OCI-LY7 (cell line): ENCODE measurements around the gene ZNF527. TPM values are rescaled to one million over a fixed set of nuclear protein-coding genes. Genes with fewer than 3 reads are reported as not detected.

Source experiments
- Bru-seq: library from RNA; stranded (reverse); fragments of 400-500 nt; gene quantifications from one replicate; lab custom pipeline; 2021; lab: Mats Ljungman, UMichigan
- BruChase-seq, 2 experiments: library from RNA; stranded (reverse); fragments of 400-500 nt; gene quantifications; one replicate each; lab custom pipeline; 2021; lab: Mats Ljungman, UMichigan
- BruUV-seq: library from RNA; stranded (reverse); fragments of 400-500 nt; replicated peaks from 2 replicates; lab custom pipeline; 2021; lab: Mats Ljungman, UMichigan
- CTCF ChIA-PET: fragments of 300-600 bp; sonication (Branson Sonifier 250); formaldehyde crosslinking; loops from one replicate; lab custom pipeline; 2022; ENCODE audit warnings: antibody characterized with exemption; ENCODE audit not compliant: unreplicated experiment; lab: Charles Lee
- POLR2A ChIA-PET: fragments of 300-600 bp; sonication (Branson Sonifier 250); formaldehyde crosslinking; loops from one replicate; lab custom pipeline; 2022; ENCODE audit warnings: antibody characterized with exemption; lab: Charles Lee
- DNase-seq: peaks from one replicate; pipeline ENCODE4 v3.0.0-alpha.2; 2015; ENCODE audit warnings: low spot score
- H2AFZ ChIP-seq: fragments of 200-600 bp; sonication (generic), shearing (Covaris generic); 2 replicates; pipeline ENCODE4 v1.6.1; 2014; ENCODE audit warnings: mild to moderate bottlenecking, antibody characterized with exemption, low read length, moderate library complexity
- H3K27ac ChIP-seq: fragments of 200-600 bp; sonication (generic); 2 replicates; pipeline ENCODE4 v1.5.1; 2014; ENCODE audit warnings: mixed run types, low read depth, mild to moderate bottlenecking, moderate library complexity, low read length, inconsistent platforms; ENCODE audit not compliant: poor library complexity, severe bottlenecking
- H3K36me3 ChIP-seq: fragments of 200-600 bp; sonication (generic); 2 replicates; pipeline ENCODE4 v1.6.1; 2014; ENCODE audit warnings: mild to moderate bottlenecking, antibody characterized with exemption, low read length, moderate library complexity, mixed read lengths; ENCODE audit not compliant: insufficient read depth
- H3K4me1 ChIP-seq: fragments of 200-600 bp; sonication (generic); 2 replicates; pipeline ENCODE4 v1.5.1; 2014; ENCODE audit warnings: mild to moderate bottlenecking, low read length; ENCODE audit not compliant: insufficient read depth, poor library complexity, severe bottlenecking
- H3K4me2 ChIP-seq: fragments of 200-600 bp; sonication (generic); 2 replicates; pipeline ENCODE4 v1.6.1; 2014; ENCODE audit warnings: mild to moderate bottlenecking, low read length
- H3K4me3 ChIP-seq: fragments of 200-600 bp; sonication (generic); 2 replicates; pipeline ENCODE4 v1.5.1; 2014; ENCODE audit warnings: mild to moderate bottlenecking, low read depth, low read length; ENCODE audit not compliant: poor library complexity, severe bottlenecking
- H3K79me2 ChIP-seq: fragments of 200-600 bp; sonication (generic); 2 replicates; pipeline ENCODE4 v1.6.1; 2016; ENCODE audit warnings: low read depth, mild to moderate bottlenecking, low read length, moderate library complexity, mixed read lengths; ENCODE audit not compliant: insufficient read depth
- H3K9me2 ChIP-seq: fragments of 200-600 bp; sonication (generic); 2 replicates; pipeline ENCODE4 v1.6.1; 2016; ENCODE audit warnings: mild to moderate bottlenecking, low read length, mixed read lengths; ENCODE audit not compliant: insufficient read depth
- H3K9me3 ChIP-seq: fragments of 200-600 bp; sonication (generic); 2 replicates; pipeline ENCODE4 v1.6.1; 2014; ENCODE audit warnings: mild to moderate bottlenecking, mixed run types, low read length, mixed read lengths
- H4K20me1 ChIP-seq: fragments of 200-600 bp; sonication (generic); 2 replicates; pipeline ENCODE4 v1.6.1; 2014; ENCODE audit warnings: mild to moderate bottlenecking, antibody characterized with exemption, low read length, moderate library complexity, mixed read lengths; ENCODE audit not compliant: insufficient read depth
- EZH2phosphoT487 ChIP-seq: fragments of 200-600 bp; sonication (generic); IDR thresholded peaks from 2 replicates; pipeline ENCODE4 v1.6.1; 2018; ENCODE audit warnings: low read depth, borderline replicate concordance, mild to moderate bottlenecking, mixed run types, antibody characterized with exemption, low read length, moderate library complexity, mixed read lengths
- intact Hi-C: fragments of 100-400 bp; cut with micrococcal nuclease; formaldehyde crosslinking; loops from one replicate; pipeline ENCODE4 v1.10.0; 2022; ENCODE audit not compliant: unreplicated experiment
- long read RNA-seq: library from polyadenylated mRNA; stranded (forward); transcript quantifications from one replicate; pipeline ENCODE4 v2.0.0, GENCODE V29; 2022
- total RNA-seq, 2 experiments: library from RNA; depleted of rRNA in 1 of 2; stranded (reverse); fragments of >200 nt in 1 of 2; shearing (Covaris generic) in 1 of 2; gene quantifications; 2 replicates each; pipeline ENCODE4 v1.2.3, GENCODE V29; 2014 to 2022
- TF ChIP-seq, protein P1 (sequence below): fragments of 200-600 bp; sonication (generic); conservative IDR thresholded peaks from 2 replicates; pipeline ENCODE4 v1.5.1; 2014; ENCODE audit warnings: mild to moderate bottlenecking, antibody characterized with exemption, low read length, moderate library complexity, mixed read lengths

ZNF527 gene
- total RNA-seq (2014; rRNA removed; shearing (Covaris generic)), result 7.9 and 9.2 TPM in 2 replicates
- total RNA-seq (2022), result 5.4 and 9.6 TPM in 2 replicates
- percentile 63 among the genes with signal in this experiment for Bru-seq, nascent RNA
- BruChase-seq, experiment 1, labeled RNA remaining after a 6-hour chase, result percentile 57 among the genes with signal in this experiment
- percentile 60 among the genes with signal in this experiment for BruChase-seq, experiment 2, labeled RNA remaining after a 2-hour chase
- long read RNA-seq, partial matches to known transcripts, result 0 of 7 reads
- long read RNA-seq, other reads (novel, unspliced or antisense), result 3 of 7 reads

- no peaks in the 10 kb centered on the region for H4K20me1 ChIP-seq
- peaks cover 4% of the 10 kb centered on the region for H3K4me1 ChIP-seq
- H3K4me2 ChIP-seq, result peak within 1 kb of the TSS; percentile 76
- H3K9me3 ChIP-seq, result peaks cover 5% of the 10 kb centered on the region; the same call in 1 of the 2 replicates
- peaks cover 22% of the 10 kb centered on the region for H3K36me3 ChIP-seq
- no peak for TF ChIP-seq EZH2phosphoT487
- TF ChIP-seq, protein P1, sequence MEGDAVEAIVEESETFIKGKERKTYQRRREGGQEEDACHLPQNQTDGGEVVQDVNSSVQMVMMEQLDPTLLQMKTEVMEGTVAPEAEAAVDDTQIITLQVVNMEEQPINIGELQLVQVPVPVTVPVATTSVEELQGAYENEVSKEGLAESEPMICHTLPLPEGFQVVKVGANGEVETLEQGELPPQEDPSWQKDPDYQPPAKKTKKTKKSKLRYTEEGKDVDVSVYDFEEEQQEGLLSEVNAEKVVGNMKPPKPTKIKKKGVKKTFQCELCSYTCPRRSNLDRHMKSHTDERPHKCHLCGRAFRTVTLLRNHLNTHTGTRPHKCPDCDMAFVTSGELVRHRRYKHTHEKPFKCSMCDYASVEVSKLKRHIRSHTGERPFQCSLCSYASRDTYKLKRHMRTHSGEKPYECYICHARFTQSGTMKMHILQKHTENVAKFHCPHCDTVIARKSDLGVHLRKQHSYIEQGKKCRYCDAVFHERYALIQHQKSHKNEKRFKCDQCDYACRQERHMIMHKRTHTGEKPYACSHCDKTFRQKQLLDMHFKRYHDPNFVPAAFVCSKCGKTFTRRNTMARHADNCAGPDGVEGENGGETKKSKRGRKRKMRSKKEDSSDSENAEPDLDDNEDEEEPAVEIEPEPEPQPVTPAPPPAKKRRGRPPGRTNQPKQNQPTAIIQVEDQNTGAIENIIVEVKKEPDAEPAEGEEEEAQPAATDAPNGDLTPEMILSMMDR, result no peak; the same call in 1 of the 2 replicates
- peaks cover 3% of the 10 kb centered on the region; the same call in 1 of the 2 replicates for H3K79me2 ChIP-seq
- BruUV-seq, result TSS peak; percentile 84
- H3K27ac ChIP-seq, result peak within 1 kb of the TSS; percentile 46
- no peaks in the 10 kb centered on the region for H3K9me2 ChIP-seq
- POLR2A ChIA-PET, result interaction anchor here (0.7 to 1.7 kb wide), 10 partner anchors 9 to 520 kb away, joined by 3 to 4 read pairs (median 3); partner anchors contain the start of genes ZNF383, ZNF570 and ZNF585A
- peak within 1 kb of the TSS; percentile 86 for H2AFZ ChIP-seq
- intact Hi-C loops, result loop anchor here (1.0 to 5.0 kb wide), 3 partner anchors 54 to 844 kb away; partner anchors contain the start of genes ZNF260 and ZNF569
- CTCF ChIA-PET, result interaction anchor here (0.6 kb wide), 1 partner anchor 992 kb away, joined by 3 read pairs; the partner anchor contains the start of gene ZFP14
- peak within 1 kb of the TSS; percentile 71 for H3K4me3 ChIP-seq
- DNase-seq, result peak; percentile 98
These were observed at the start of gene ZNF527 for GRCh38 chr19:37370880-37371661. TSS of gene ZNF527 (plus strand) at chr19:37371099. CDS start at chr19:37374199, 3,100 bp downstream.

DNA sequence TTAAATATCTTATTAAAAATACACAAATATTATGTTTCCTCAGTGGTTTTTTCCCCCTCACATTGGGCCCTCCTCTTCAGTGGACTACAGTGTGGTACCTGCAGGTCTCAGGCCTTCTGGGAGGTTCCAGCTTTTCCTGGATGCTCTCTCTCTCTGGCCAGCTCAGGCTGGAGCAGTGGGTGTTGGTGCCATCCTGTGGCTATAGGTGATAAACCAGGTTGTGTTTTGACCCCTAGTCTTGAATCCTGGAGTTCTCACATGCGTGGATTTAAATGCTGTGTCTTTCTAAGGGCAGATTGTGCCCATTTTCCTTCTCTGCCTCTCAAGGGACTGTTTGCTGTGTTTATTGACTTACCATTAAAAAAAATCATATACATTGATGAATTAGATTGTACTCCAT, 41.2 kb upstream of the ZNF527 start:
- peak; percentile 1 for DNase-seq
- intact Hi-C loops, result no loop called here
- POLR2A ChIA-PET, result no interaction called here

More for the DNA sequence above, 41.2 kb upstream of the ZNF527 start:
- CTCF ChIA-PET, result no interaction called here
- Histone ChIP-seq H4K20me1 (no peaks in the 10 kb centered on the region), H3K4me1 (no peaks in the 10 kb centered on the region), H3K4me2 (no peak overlapping the region), H3K9me2 (no peaks in the 10 kb centered on the region), H2AFZ (no peak overlapping the region), H3K4me3 (no peak overlapping the region), H3K36me3 (peaks cover 62% of the 10 kb centered on the region), H3K27ac (no peak overlapping the region), H3K9me3 (no peaks in the 10 kb centered on the region), H3K79me2 (no peaks in the 10 kb centered on the region)
- no TSS peak for BruUV-seq
- TF ChIP-seq, protein P1, result peak; percentile 58
- no peak for TF ChIP-seq EZH2phosphoT487
